ENCODE measurements around the gene ELAPOR1.

DNA sequence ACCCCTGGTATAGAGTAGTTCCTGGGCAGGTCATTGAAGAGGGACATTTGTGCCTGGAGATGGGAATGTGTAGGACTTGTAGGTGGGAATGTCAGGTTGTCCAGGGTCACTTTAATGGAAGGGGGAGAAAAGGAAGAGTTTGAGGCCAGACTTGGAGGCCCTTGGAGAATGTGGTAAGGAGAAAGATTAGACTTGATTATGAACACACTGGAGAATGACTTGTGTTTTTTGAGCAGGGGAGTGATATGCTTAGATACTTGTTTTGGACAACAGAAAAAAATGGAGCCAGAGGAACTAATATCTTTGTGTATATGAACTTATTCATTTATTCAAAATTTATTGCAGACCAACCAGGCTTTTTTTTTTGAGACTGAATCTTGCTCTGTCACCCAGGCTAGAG is 17.9 kb downstream of the ELAPOR1 start:
- TF ChIP-seq, protein P1, sequence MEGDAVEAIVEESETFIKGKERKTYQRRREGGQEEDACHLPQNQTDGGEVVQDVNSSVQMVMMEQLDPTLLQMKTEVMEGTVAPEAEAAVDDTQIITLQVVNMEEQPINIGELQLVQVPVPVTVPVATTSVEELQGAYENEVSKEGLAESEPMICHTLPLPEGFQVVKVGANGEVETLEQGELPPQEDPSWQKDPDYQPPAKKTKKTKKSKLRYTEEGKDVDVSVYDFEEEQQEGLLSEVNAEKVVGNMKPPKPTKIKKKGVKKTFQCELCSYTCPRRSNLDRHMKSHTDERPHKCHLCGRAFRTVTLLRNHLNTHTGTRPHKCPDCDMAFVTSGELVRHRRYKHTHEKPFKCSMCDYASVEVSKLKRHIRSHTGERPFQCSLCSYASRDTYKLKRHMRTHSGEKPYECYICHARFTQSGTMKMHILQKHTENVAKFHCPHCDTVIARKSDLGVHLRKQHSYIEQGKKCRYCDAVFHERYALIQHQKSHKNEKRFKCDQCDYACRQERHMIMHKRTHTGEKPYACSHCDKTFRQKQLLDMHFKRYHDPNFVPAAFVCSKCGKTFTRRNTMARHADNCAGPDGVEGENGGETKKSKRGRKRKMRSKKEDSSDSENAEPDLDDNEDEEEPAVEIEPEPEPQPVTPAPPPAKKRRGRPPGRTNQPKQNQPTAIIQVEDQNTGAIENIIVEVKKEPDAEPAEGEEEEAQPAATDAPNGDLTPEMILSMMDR (IDR thresholded peaks at IDR 0.05; ENCODE audit: poor library complexity), result no peak
- TF ChIP-seq EZH2 (IDR thresholded peaks at IDR 0.05; ENCODE audit: borderline replicate concordance) (no peak), EZH2phosphoT487 (IDR thresholded peaks at IDR 0.05; ENCODE audit: low read depth, severe bottlenecking, unreplicated experiment) (no peak)
